Measurements from ENCODE around the gene FREM2. TPM values are rescaled to one million over a fixed set of nuclear protein-coding genes. Genes with fewer than 3 reads are reported as not detected.

The FREM2 gene, protein sequence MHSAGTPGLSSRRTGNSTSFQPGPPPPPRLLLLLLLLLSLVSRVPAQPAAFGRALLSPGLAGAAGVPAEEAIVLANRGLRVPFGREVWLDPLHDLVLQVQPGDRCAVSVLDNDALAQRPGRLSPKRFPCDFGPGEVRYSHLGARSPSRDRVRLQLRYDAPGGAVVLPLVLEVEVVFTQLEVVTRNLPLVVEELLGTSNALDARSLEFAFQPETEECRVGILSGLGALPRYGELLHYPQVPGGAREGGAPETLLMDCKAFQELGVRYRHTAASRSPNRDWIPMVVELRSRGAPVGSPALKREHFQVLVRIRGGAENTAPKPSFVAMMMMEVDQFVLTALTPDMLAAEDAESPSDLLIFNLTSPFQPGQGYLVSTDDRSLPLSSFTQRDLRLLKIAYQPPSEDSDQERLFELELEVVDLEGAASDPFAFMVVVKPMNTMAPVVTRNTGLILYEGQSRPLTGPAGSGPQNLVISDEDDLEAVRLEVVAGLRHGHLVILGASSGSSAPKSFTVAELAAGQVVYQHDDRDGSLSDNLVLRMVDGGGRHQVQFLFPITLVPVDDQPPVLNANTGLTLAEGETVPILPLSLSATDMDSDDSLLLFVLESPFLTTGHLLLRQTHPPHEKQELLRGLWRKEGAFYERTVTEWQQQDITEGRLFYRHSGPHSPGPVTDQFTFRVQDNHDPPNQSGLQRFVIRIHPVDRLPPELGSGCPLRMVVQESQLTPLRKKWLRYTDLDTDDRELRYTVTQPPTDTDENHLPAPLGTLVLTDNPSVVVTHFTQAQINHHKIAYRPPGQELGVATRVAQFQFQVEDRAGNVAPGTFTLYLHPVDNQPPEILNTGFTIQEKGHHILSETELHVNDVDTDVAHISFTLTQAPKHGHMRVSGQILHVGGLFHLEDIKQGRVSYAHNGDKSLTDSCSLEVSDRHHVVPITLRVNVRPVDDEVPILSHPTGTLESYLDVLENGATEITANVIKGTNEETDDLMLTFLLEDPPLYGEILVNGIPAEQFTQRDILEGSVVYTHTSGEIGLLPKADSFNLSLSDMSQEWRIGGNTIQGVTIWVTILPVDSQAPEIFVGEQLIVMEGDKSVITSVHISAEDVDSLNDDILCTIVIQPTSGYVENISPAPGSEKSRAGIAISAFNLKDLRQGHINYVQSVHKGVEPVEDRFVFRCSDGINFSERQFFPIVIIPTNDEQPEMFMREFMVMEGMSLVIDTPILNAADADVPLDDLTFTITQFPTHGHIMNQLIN (N-terminal part only)
- total RNA-seq (2022) (not detected in 2 replicates), Bru-seq, nascent RNA (percentile 5 among the genes with signal in this experiment), BruChase-seq, experiment 1, labeled RNA remaining after a 6-hour chase (percentile 4 among the genes with signal in this experiment), BruChase-seq, experiment 2, labeled RNA remaining after a 2-hour chase (percentile 3 among the genes with signal in this experiment)
- long read RNA-seq = 0 reads

DNA sequence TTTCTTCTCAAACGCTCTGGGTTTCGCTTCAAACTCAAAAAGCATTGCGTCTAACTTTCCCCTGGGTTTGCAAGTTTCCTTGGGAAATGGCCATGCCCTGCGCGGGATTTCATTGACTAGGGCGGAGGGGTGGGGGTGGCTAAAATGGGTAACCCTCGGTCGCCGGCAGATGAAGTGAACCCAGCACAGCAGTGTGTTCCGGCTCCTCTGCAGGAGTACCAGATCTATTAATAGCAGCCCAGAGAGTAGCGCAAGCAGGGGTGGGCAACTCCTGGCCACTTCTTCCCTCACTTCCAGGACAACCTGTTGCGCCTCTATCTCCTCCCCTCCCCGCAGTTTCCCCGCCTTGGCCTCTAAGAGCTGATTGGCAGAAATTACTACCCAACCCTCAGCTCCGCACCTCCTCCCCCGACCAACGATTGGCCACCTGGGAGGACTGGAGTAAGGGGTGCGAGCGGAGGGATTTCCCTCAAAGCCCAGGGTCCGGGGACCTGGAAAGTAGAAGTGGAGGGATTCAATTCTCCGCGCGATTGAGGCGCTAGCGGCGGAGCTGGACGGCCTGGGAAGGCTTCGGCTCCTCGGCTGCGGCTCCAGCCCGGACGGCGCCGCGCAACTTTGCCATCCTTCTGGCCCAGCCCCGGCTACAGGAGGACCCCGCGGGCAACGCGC, at the start of gene FREM2:
Gene FREM2, plus strand, starts transcription at position 501 of the 669 bp plus-strand sequence. CDS start 268 bp downstream, outside the sequence.
- CTCF ChIA-PET = interaction anchor here (0.6 to 5.7 kb wide), 44 partner anchors 7 to 564 kb away, joined by 3 to 119 read pairs (median 4); no protein-coding TSS in a partner anchor
- Mint-ChIP-seq H3K27me3 (ENCODE audit: insufficient read depth, unreplicated experiment) (no peaks in the 10 kb centered on the region), H3K36me3 (ENCODE audit: insufficient read depth, unreplicated experiment) (no peaks in the 10 kb centered on the region), H3K9me3 (ENCODE audit: unreplicated experiment) (no peaks in the 10 kb centered on the region), H3K27ac (ENCODE audit: low read depth, unreplicated experiment) (no peak within 1 kb of the TSS), H3K4me3 (ENCODE audit: unreplicated experiment) (peak within 1 kb of the TSS; percentile 71), H3K4me1 (ENCODE audit: insufficient read depth, unreplicated experiment) (peaks cover 7% of the 10 kb centered on the region)
- TF ChIP-seq, protein P1, sequence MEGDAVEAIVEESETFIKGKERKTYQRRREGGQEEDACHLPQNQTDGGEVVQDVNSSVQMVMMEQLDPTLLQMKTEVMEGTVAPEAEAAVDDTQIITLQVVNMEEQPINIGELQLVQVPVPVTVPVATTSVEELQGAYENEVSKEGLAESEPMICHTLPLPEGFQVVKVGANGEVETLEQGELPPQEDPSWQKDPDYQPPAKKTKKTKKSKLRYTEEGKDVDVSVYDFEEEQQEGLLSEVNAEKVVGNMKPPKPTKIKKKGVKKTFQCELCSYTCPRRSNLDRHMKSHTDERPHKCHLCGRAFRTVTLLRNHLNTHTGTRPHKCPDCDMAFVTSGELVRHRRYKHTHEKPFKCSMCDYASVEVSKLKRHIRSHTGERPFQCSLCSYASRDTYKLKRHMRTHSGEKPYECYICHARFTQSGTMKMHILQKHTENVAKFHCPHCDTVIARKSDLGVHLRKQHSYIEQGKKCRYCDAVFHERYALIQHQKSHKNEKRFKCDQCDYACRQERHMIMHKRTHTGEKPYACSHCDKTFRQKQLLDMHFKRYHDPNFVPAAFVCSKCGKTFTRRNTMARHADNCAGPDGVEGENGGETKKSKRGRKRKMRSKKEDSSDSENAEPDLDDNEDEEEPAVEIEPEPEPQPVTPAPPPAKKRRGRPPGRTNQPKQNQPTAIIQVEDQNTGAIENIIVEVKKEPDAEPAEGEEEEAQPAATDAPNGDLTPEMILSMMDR (IDR thresholded peaks at IDR 0.05; ENCODE audit: unreplicated experiment) = no peak
- no TSS peak for BruUV-seq (replicated peaks)
- POLR2A ChIA-PET = interaction anchor here (0.6 to 1.8 kb wide), 6 partner anchors 16 to 1686 kb away, joined by 3 to 8 read pairs (median 4); partner anchors contain the start of gene EXOSC8
- intact Hi-C loops (cut with micrococcal nuclease) = loop anchor here (2.0 to 5.0 kb wide), 3 partner anchors 78 to 228 kb away; no protein-coding TSS in a partner anchor
- DNase-seq (ENCODE audit: unreplicated experiment) = peak; percentile 73

GRCh38 chr13:38637576-38637975, 49.3 kb upstream of the FREM2 start:
- H3K36me3 Mint-ChIP-seq (ENCODE audit: insufficient read depth, unreplicated experiment) = no peaks in the 10 kb centered on the region
- H3K9me3 Mint-ChIP-seq (ENCODE audit: unreplicated experiment) = no peaks in the 10 kb centered on the region
- intact Hi-C loops (cut with micrococcal nuclease) = no loop called here
- peaks cover 11% of the 10 kb centered on the region for H3K27me3 Mint-ChIP-seq (ENCODE audit: insufficient read depth, unreplicated experiment)
- H3K4me3 Mint-ChIP-seq (ENCODE audit: unreplicated experiment) = no peak overlapping the region
- no peak overlapping the region for H3K27ac Mint-ChIP-seq (ENCODE audit: low read depth, unreplicated experiment)
- ChIA-PET POLR2A (interaction anchor here (0.6 to 1.1 kb wide), 2 partner anchors 23 to 65 kb away, joined by 3 read pairs; no protein-coding TSS in a partner anchor), CTCF (interaction anchor here (0.7 kb wide), 1 partner anchor 1568 kb away, joined by 3 read pairs; no protein-coding TSS in a partner anchor)
- no peaks in the 10 kb centered on the region for H3K4me1 Mint-ChIP-seq (ENCODE audit: insufficient read depth, unreplicated experiment)
- no TSS peak for BruUV-seq (replicated peaks)
- TF ChIP-seq, protein P1 (IDR thresholded peaks at IDR 0.05; ENCODE audit: unreplicated experiment) = no peak
- peak; percentile 52 for DNase-seq (ENCODE audit: unreplicated experiment)

GRCh38 chr13:38641164-38641948, 45.5 kb upstream of the FREM2 start:
- Mint-ChIP-seq H3K27me3 (ENCODE audit: insufficient read depth, unreplicated experiment) (no peaks in the 10 kb centered on the region), H3K27ac (ENCODE audit: low read depth, unreplicated experiment) (no peak overlapping the region), H3K36me3 (ENCODE audit: insufficient read depth, unreplicated experiment) (no peaks in the 10 kb centered on the region), H3K9me3 (ENCODE audit: unreplicated experiment) (no peaks in the 10 kb centered on the region), H3K4me3 (ENCODE audit: unreplicated experiment) (no peak overlapping the region), H3K4me1 (ENCODE audit: insufficient read depth, unreplicated experiment) (no peaks in the 10 kb centered on the region)
- no TSS peak for BruUV-seq (replicated peaks)
- ChIA-PET CTCF (interaction anchor here (0.6 to 2.0 kb wide), 10 partner anchors 11 to 1235 kb away, joined by 3 to 7 read pairs (median 5); no protein-coding TSS in a partner anchor), POLR2A (no interaction called here)
- DNase-seq (ENCODE audit: unreplicated experiment) = peak; percentile 6
- intact Hi-C loops (cut with micrococcal nuclease) = no loop called here
- TF ChIP-seq, protein P1 (IDR thresholded peaks at IDR 0.05; ENCODE audit: unreplicated experiment) = peak; percentile 15

All from MCF 10A (cell line).